Uterus (tissue), 2 donors: ENCODE results near the gene TTC31.

Source experiments
- POLR2A ChIP-seq, 2 donors: fragments of 450-650 bp; IDR thresholded peaks; one replicate each; pipeline ENCODE4 v1.6.1; 2016; ENCODE audit warnings: antibody characterized with exemption in 2 of 2, mild to moderate bottlenecking in 1 of 2, moderate library complexity in 1 of 2
- TF ChIP-seq, protein P1 (sequence below), 4 experiments: fragments of 200-600 bp in 2 of 4; fragments of 450-650 bp in 2 of 4; sonication (generic) in 2 of 4; IDR thresholded peaks; one replicate each; pipeline ENCODE4 v1.5.1; 2016 to 2019; ENCODE audit warnings: antibody characterized with exemption in 4 of 4, mild to moderate bottlenecking in 2 of 4, moderate library complexity in 1 of 4

GRCh38 chr2:74535440-74535965, 52.6 kb downstream of the TTC31 start:
- TF ChIP-seq, protein P1, sequence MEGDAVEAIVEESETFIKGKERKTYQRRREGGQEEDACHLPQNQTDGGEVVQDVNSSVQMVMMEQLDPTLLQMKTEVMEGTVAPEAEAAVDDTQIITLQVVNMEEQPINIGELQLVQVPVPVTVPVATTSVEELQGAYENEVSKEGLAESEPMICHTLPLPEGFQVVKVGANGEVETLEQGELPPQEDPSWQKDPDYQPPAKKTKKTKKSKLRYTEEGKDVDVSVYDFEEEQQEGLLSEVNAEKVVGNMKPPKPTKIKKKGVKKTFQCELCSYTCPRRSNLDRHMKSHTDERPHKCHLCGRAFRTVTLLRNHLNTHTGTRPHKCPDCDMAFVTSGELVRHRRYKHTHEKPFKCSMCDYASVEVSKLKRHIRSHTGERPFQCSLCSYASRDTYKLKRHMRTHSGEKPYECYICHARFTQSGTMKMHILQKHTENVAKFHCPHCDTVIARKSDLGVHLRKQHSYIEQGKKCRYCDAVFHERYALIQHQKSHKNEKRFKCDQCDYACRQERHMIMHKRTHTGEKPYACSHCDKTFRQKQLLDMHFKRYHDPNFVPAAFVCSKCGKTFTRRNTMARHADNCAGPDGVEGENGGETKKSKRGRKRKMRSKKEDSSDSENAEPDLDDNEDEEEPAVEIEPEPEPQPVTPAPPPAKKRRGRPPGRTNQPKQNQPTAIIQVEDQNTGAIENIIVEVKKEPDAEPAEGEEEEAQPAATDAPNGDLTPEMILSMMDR (IDR thresholded peaks at IDR 0.05): no peak
- no peak for TF ChIP-seq POLR2A (IDR thresholded peaks at IDR 0.05)
